VCaP (cell line): ENCODE data around the gene ADGRB2.

Source experiments
- H3K27ac ChIP-seq: fragments of 450-650 bp; 2 replicates; pipeline ENCODE4 v1.5.1; 2017
- TF ChIP-seq, protein P1 (sequence below): fragments of 450-650 bp; conservative IDR thresholded peaks from 2 replicates; pipeline ENCODE4 v1.5.1; 2017; ENCODE audit warnings: mild to moderate bottlenecking, moderate library complexity

The ADGRB2 gene

DNA sequence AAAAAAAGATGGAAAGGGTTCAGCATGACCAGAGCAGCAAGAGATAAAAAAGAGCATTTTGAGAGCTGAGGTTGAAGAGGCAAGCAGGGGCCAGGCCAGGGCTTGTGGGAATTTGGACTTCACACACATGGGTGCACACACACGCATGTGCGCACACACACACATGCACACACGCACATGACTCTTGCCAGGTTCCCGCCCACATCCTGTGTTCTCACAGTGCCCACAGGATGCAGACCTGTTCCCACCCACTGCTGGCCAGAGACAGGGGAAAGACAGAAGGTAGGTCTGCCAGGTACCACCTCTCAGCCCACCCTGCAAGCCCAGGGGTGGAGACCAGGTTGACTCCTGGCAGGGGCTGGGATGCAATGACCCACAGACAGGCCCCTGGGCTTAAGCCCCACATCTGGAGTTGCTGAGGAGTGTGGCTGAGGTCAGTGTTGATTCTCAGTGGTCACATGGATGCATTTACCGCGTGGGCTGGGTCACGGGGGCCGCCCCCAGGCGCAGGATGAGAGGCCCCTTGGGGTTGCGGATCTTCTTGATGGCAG is 64.7 kb downstream of the ADGRB2 start:
- H3K27ac ChIP-seq, result no peak overlapping the region

DNA sequence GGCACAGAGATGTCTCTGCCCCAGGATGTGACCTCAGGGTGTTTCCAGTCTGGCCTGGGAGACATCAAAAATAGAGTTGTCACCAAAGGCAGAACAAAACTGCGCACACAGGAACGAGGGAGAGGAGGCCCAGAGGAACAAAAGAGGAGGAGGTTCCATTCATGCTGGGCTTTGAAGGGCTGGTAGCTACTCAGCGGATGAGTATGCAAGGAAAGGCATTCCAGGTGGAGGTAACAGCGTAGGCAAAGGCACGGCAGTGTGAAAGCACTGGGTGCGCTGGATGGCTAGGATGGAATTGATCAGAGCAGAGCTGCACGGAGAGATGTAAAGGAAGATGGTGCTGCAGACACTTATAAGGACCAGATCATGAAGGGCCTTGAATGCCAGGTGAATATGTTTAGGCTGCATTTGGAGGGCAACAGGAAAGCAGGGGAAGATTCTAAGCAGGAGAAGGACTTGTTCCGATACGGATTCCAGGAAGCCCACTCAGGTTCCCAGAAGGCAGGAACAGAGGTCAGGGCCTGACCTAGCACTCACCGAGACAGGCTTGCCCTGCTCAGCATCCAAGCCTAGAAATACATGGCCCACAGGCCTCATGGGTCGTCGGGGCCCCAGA is 66.7 kb downstream of the ADGRB2 start:
- TF ChIP-seq, protein P1, sequence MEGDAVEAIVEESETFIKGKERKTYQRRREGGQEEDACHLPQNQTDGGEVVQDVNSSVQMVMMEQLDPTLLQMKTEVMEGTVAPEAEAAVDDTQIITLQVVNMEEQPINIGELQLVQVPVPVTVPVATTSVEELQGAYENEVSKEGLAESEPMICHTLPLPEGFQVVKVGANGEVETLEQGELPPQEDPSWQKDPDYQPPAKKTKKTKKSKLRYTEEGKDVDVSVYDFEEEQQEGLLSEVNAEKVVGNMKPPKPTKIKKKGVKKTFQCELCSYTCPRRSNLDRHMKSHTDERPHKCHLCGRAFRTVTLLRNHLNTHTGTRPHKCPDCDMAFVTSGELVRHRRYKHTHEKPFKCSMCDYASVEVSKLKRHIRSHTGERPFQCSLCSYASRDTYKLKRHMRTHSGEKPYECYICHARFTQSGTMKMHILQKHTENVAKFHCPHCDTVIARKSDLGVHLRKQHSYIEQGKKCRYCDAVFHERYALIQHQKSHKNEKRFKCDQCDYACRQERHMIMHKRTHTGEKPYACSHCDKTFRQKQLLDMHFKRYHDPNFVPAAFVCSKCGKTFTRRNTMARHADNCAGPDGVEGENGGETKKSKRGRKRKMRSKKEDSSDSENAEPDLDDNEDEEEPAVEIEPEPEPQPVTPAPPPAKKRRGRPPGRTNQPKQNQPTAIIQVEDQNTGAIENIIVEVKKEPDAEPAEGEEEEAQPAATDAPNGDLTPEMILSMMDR, result no peak
- H3K27ac ChIP-seq, result no peak overlapping the region

More for the DNA sequence above, 64.7 kb downstream of the ADGRB2 start:
- TF ChIP-seq, protein P1, result no peak

DNA sequence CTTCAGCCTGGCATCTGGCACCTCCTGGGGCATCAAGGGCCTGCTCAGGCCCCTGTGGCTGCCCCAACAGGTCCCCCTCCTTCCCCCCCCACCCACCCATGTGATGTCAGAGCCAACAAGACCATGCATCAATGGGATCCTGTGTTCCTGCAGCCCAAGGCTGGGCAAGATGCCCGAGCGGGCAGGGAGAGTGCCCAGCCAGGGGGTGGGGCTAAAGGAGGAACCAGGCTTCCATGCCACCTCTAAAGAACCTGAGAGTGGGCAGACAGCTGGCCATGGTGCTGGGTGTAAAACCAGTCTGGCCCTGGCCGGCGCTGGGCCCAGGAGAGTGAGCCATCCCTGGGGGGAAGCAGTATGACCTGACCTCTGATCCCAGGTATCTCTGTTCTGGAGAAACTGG is 67.9 kb downstream of the ADGRB2 start:
- TF ChIP-seq, protein P1, result no peak
- H3K27ac ChIP-seq, result no peak overlapping the region

DNA sequence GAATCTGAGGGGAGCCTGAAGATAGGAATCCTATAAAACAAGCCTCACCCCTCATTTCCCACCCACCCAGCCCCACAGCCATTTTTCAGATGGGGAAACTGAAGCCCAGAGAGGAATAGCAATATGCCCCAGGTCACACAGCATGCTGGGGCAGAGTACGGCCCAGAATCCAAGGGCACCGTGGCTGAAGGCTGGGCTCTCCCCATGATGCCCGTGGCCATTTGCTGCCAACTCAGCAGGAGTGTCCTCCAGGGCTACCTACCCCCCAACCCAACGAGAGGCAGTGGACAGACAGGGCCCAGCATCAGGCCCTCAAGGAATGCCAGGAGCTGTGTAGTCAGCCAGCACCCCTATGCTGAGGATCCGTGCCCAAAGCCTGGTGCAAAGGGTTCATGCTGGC is 68.8 kb downstream of the ADGRB2 start:
- TF ChIP-seq, protein P1, result no peak
- no peak overlapping the region for H3K27ac ChIP-seq

DNA sequence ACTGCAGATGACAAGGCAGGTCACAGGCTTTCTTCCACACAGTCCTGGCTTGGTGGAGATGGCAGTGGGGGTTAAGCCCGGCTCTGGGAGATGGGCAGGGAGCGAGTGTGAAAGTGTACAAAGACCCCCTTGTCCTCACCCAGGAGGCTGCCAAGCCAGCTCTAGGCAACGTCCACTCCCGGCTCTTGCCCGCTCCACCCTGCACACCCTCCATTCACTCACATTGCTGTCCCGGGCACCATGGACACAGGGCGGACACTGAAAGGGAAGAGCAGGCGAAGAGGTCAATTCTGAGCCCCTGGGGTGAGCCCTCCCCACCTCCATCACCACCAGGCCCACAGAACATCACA is 69.2 kb downstream of the ADGRB2 start:
- H3K27ac ChIP-seq, result no peak overlapping the region
- TF ChIP-seq, protein P1, result no peak

DNA sequence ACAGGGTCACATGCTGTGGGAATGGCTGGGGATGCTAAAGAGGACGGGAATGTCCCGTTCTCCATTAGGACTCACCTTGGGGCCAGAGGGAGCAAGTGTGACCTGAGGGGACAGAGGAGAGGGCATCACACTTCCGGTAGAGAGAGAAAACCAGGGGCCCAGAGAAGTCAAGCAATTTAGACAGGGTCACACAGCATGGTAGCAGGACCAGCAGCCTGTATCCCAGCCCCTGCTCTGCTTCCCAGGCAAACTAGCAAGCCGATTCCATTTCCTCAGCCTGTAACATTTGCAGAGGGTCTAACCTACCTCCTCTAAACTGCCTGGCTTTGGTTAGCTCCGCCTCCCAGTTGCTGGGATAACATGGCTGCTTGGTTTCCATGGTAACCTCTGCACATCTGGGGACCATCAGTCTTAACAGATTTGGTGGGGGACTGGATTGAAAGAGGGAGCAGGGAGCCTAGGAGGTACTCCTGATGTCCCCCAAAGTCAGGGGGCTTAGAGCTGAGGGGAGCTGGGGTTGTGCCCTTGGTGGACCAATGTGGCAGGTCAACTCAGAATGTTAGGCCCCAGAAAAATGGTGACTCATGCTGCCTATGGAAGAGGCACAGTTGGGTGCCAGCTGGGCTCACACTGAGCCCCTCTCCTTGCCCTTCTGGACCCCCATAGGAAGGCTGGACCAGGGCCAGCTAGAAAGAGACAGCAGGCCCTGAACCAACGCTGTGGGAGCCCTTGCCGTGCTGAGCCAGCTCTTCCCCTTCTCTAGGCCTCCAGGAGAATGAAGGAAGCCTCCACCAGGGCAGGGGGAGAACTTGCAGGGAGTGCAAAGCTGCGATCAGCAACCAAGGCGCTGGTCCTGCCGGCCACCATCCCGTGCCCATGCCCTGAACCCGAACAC is 69.8 kb downstream of the ADGRB2 start:
- no peak overlapping the region for H3K27ac ChIP-seq
- TF ChIP-seq, protein P1, result no peak

DNA sequence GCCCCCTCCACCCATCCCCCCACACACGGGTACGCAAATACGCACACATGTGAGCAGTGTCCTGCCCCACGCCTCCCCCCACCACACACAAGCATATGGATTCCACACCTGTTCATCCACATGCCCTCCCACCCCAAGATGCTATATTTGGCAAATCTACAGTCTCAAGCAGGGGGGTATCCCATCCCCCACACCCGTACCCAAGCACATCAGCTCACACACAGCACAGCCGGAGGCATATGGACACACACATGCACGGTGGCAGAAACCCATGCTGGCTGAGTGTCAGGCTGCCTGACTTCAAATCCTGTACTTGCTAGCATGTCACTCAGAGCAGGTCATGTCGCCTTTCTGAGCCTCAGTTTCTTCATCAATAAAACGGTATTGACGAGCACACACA is 70.9 kb downstream of the ADGRB2 start:
- TF ChIP-seq, protein P1, result no peak
- no peak overlapping the region for H3K27ac ChIP-seq
